H1 (cell line): Measurements from ENCODE around the gene PPA2. TPM values are rescaled to one million over a fixed set of nuclear protein-coding genes. Genes with fewer than 3 reads are reported as not detected.

Experiments
- CTCF ChIA-PET: fragments of 300-600 bp; sonication (Branson Sonifier 250); formaldehyde crosslinking; loops from one replicate; lab custom pipeline; 2021; ENCODE audit not compliant: partially characterized antibody; lab: Charles Lee
- POLR2A ChIA-PET: fragments of 300-600 bp; sonication (Branson Sonifier 250); formaldehyde crosslinking; loops from one replicate; lab custom pipeline; 2021; ENCODE audit warnings: inconsistent platforms; ENCODE audit not compliant: partially characterized antibody; lab: Charles Lee
- DNase-seq, 2 experiments: peaks; one replicate each; pipeline versions ENCODE4 v3.0.0 to v3.0.0-alpha.2; 2010 to 2022; ENCODE audit warnings: low spot score in 2 of 2, low read depth in 1 of 2, mixed read lengths in 1 of 2
- FAIRE-seq: peaks from 2 replicates; lab custom pipeline; 2011; peaks lifted over from hg19 to GRCh38; lab: Jason Lieb, UNC
- H2AFZ ChIP-seq: 2 replicates; pipeline ENCODE4 v1.8.1; 2012; ENCODE audit warnings: low read length, inconsistent platforms
- H2AK5ac ChIP-seq: 2 replicates; pipeline ENCODE4 v1.6.1; 2013; ENCODE audit warnings: low read depth, low read length
- H2BK120ac ChIP-seq: replicated peaks from 2 replicates; pipeline ENCODE3; 2013; ENCODE audit warnings: low read depth, low read length, inconsistent platforms
- H2BK12ac ChIP-seq: 2 replicates; pipeline ENCODE4 v1.6.1; 2013; ENCODE audit warnings: low read depth, low read length
- H2BK15ac ChIP-seq: 2 replicates; pipeline ENCODE4 v1.6.1; 2013; ENCODE audit warnings: low read length
- H2BK20ac ChIP-seq: 2 replicates; pipeline ENCODE4 v1.6.1; 2013; ENCODE audit warnings: low read length
- H2BK5ac ChIP-seq: 2 replicates; pipeline ENCODE4 v1.6.1; 2013; ENCODE audit warnings: low read depth, low read length
- H3K14ac ChIP-seq: 2 replicates; pipeline ENCODE4 v1.6.1; 2013; ENCODE audit warnings: inconsistent platforms; ENCODE audit not compliant: insufficient read length
- H3K18ac ChIP-seq: 2 replicates; pipeline ENCODE4 v1.6.1; 2013; ENCODE audit warnings: low read length; ENCODE audit errors: extremely low read depth
- H3K23ac ChIP-seq: 2 replicates; pipeline ENCODE4 v1.6.1; 2013; ENCODE audit warnings: inconsistent platforms; ENCODE audit not compliant: insufficient read length
- H3K23me2 ChIP-seq: 2 replicates; pipeline ENCODE4 v1.6.1; 2013; ENCODE audit warnings: low read depth, low read length
- H3K27ac ChIP-seq: 2 replicates; pipeline ENCODE4 v1.6.1; 2011; ENCODE audit warnings: low read depth, low read length, inconsistent platforms
- H3K27me3 ChIP-seq, 4 experiments: replicated peaks in 1 of 4; 1 replicate in 1 of 4; 2 replicates in 3 of 4; pipeline versions ENCODE4 v1.6.1 to v1.8.1; 2011 to 2013; ENCODE audit warnings: low read length in 3 of 4, mild to moderate bottlenecking in 3 of 4, inconsistent platforms in 2 of 4, mixed read lengths in 2 of 4, moderate library complexity in 1 of 4; ENCODE audit not compliant: control insufficient read depth in 3 of 4, insufficient read depth in 3 of 4; ENCODE audit errors: extremely low read depth in 1 of 4
- H3K36me3 ChIP-seq, 4 experiments: 2 replicates each; pipeline versions ENCODE4 v1.6.1 to v1.8.1; 2011 to 2013; ENCODE audit warnings: mild to moderate bottlenecking in 4 of 4, low read length in 3 of 4, moderate library complexity in 2 of 4, control low read depth in 1 of 4, inconsistent platforms in 1 of 4; ENCODE audit not compliant: insufficient read depth in 4 of 4, control insufficient read depth in 2 of 4
- H3K4ac ChIP-seq: replicated peaks from 2 replicates; pipeline ENCODE3; 2013; ENCODE audit warnings: low read length, low read depth, mixed read lengths, inconsistent platforms; ENCODE audit not compliant: insufficient read length
- H3K4me1 ChIP-seq, 4 experiments: replicated peaks in 1 of 4; 1 replicate in 1 of 4; 2 replicates in 3 of 4; pipeline versions ENCODE4 v1.6.1 to v1.8.1; 2011 to 2013; ENCODE audit warnings: low read length in 3 of 4, inconsistent platforms in 2 of 4, mixed read lengths in 1 of 4; ENCODE audit not compliant: insufficient read depth in 4 of 4, control insufficient read depth in 3 of 4
- H3K4me2 ChIP-seq, 2 experiments: 2 replicates each; pipeline versions ENCODE4 v1.6.1 to v1.8.1; 2011 to 2013; ENCODE audit warnings: low read depth in 2 of 2, low read length in 2 of 2, control low read depth in 1 of 2, inconsistent platforms in 1 of 2, mild to moderate bottlenecking in 1 of 2; ENCODE audit not compliant: insufficient read depth in 1 of 2
- H3K4me3 ChIP-seq, 4 experiments: fragments of 200-600, 300-600 bp in 1 of 4; sonication (generic), shearing (Covaris generic), sonication (Bioruptor Twin) in 1 of 4; 2 replicates each; pipeline versions ENCODE4 v1.5.1 to v1.8.1; 2011 to 2016; ENCODE audit warnings: low read length in 4 of 4, low read depth in 3 of 4, control low read depth in 2 of 4, inconsistent platforms in 2 of 4, mild to moderate bottlenecking in 2 of 4, mixed read lengths in 1 of 4, moderate library complexity in 1 of 4; ENCODE audit not compliant: insufficient read depth in 2 of 4; ENCODE audit errors: extremely low read depth in 1 of 4
- H3K56ac ChIP-seq: replicated peaks from 2 replicates; pipeline ENCODE3; 2013; ENCODE audit warnings: low read depth, mild to moderate bottlenecking, mixed read lengths, low read length, inconsistent platforms; ENCODE audit not compliant: insufficient read length
- H3K79me1 ChIP-seq: 2 replicates; pipeline ENCODE4 v1.6.1; 2013; ENCODE audit warnings: low read depth, low read length, control low read depth
- H3K79me2 ChIP-seq, 2 experiments: 2 replicates each; pipeline versions ENCODE4 v1.6.1 to v1.8.1; 2012 to 2013; ENCODE audit warnings: low read length in 2 of 2, mild to moderate bottlenecking in 2 of 2, inconsistent platforms in 1 of 2; ENCODE audit not compliant: insufficient read depth in 2 of 2, control insufficient read depth in 1 of 2
- H3K9ac ChIP-seq, 4 experiments: replicated peaks in 1 of 4; 1 replicate in 1 of 4; 2 replicates in 3 of 4; pipeline versions ENCODE4 v1.6.1 to v1.8.1; 2011 to 2013; ENCODE audit warnings: low read depth in 3 of 4, low read length in 3 of 4, control low read depth in 2 of 4, mild to moderate bottlenecking in 2 of 4, moderate library complexity in 2 of 4, inconsistent platforms in 1 of 4; ENCODE audit errors: extremely low read depth in 1 of 4
- H3K9me3 ChIP-seq, 2 experiments: 2 replicates each; pipeline versions ENCODE4 v1.6.1 to v1.8.1; 2012 to 2013; ENCODE audit warnings: mild to moderate bottlenecking in 2 of 2, moderate library complexity in 2 of 2, control low read depth in 1 of 2, inconsistent platforms in 1 of 2, low read depth in 1 of 2, low read length in 1 of 2, mixed read lengths in 1 of 2; ENCODE audit not compliant: insufficient read depth in 2 of 2
- H4K20me1 ChIP-seq, 2 experiments: replicated peaks in 1 of 2; 2 replicates each; pipeline versions ENCODE3 to v1.8.1; 2011 to 2013; ENCODE audit warnings: inconsistent platforms in 2 of 2, low read length in 2 of 2, mild to moderate bottlenecking in 1 of 2; ENCODE audit not compliant: insufficient read depth in 2 of 2, control insufficient read depth in 1 of 2
- H4K5ac ChIP-seq: 2 replicates; pipeline ENCODE4 v1.6.1; 2013; ENCODE audit warnings: low read length, low read depth, mixed read lengths, inconsistent platforms; ENCODE audit not compliant: insufficient read length
- H4K8ac ChIP-seq: 2 replicates; pipeline ENCODE4 v1.8.0; 2013; ENCODE audit warnings: mild to moderate bottlenecking, moderate library complexity, low read length, inconsistent platforms; ENCODE audit not compliant: insufficient read depth; ENCODE audit errors: extremely low read depth
- H4K91ac ChIP-seq: replicated peaks from 2 replicates; pipeline ENCODE3; 2013; ENCODE audit warnings: low read length, mixed read lengths, inconsistent platforms; ENCODE audit not compliant: insufficient read length
- BACH1 ChIP-seq: IDR thresholded peaks from 2 replicates; pipeline ENCODE4 v1.6.1; 2012; ENCODE audit warnings: low read length, improper control_type of control experiment
- EP300 ChIP-seq, 2 experiments: IDR thresholded peaks; 1 replicate in 1 of 2; 2 replicates in 1 of 2; pipeline ENCODE4 v1.6.1; 2011 to 2012; ENCODE audit warnings: low read depth in 2 of 2, low read length in 2 of 2, mild to moderate bottlenecking in 2 of 2, borderline replicate concordance in 1 of 2, inconsistent platforms in 1 of 2, moderate library complexity in 1 of 2
- HDAC6 ChIP-seq: IDR thresholded peaks from one replicate; pipeline ENCODE4 v1.7.1; 2012; ENCODE audit warnings: low read depth, mild to moderate bottlenecking, inconsistent platforms, low read length, moderate library complexity
- SRF ChIP-seq: IDR thresholded peaks from 2 replicates; pipeline ENCODE4 v1.6.1; 2011; ENCODE audit warnings: mild to moderate bottlenecking, low read depth, low read length, moderate library complexity
- YY1 ChIP-seq: IDR thresholded peaks from 2 replicates; pipeline ENCODE4 v1.6.1; 2011; ENCODE audit warnings: low read depth, mild to moderate bottlenecking, low read length
- WGBS, 2 experiments: shearing (Covaris generic) in 1 of 2; methylation state at CpG; one replicate each; pipeline versions ENCODE4 v1.1.6 to v1.1.7; 2013 to 2015; ENCODE audit warnings: low lambda C conversion rate in 2 of 2, mixed read lengths in 2 of 2, inconsistent platforms in 1 of 2, low coverage in 1 of 2, missing lambda C conversion rate in 1 of 2; ENCODE audit not compliant: insufficient replicate concordance in 2 of 2, insufficient coverage in 1 of 2, insufficient read length in 1 of 2; ENCODE audit errors: extremely low coverage in 1 of 2, missing lambda C conversion rate in 1 of 2; 5-methylcytosine and 5-hydroxymethylcytosine counted together
- polyA plus RNA-seq, 7 experiments: library from polyadenylated mRNA; depleted of rRNA in 3 of 7; stranded (reverse) in 5 of 7; unstranded in 2 of 7; fragments of >200 nt in 5 of 7; fragments of 200-250 nt in 2 of 7; gene quantifications; 1 replicate in 5 of 7; 2 replicates in 1 of 7; 4 replicates in 1 of 7; pipeline versions ENCODE4 v1.2.1 to v1.2.3, GENCODE V29; 2011 to 2013; ENCODE audit warnings: missing spikeins in 2 of 7, mixed read lengths in 2 of 7
- total RNA-seq: library from RNA; stranded (reverse); fragmentation: NEBNext Ultra II Directional; extraction: Animal tissue kit (Norgen Biotek cat#: 25700); gene quantifications from 2 replicates; pipeline ENCODE4 v1.2.1, GENCODE V29; 2021
- TF ChIP-seq, protein P1 (sequence below): IDR thresholded peaks from 2 replicates; pipeline ENCODE4 v1.6.1; 2012; ENCODE audit warnings: inconsistent platforms

The PPA2 gene
- total and polyA plus RNA-seq, 2 of the 8 experiments (the other 6 are each of a cell fraction or from before 2014, with no cell fraction given) = 24.9 to 62.7 TPM

DNA sequence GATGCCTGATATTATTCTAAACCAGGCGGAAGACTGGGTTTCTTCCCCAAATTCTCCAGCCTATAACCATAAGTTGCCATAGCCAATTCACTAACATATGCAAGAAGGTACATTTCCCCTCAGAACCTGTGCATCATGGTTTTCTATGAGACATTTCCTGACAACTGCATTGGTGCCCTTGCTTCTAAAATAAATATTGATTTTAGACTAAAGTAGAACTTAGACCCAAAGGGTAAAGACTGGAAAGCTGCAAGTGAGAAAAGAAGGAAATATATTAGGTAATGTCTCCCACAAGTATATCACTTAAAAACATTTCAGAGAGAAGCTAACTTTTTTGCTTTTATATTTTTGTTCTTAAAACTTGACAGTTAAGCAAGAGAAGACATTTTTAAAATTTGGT, 125.1 kb downstream of the PPA2 start:
- H3K23me2 ChIP-seq = peaks cover 2% of the 10 kb centered on the region; the same call in 1 of the 2 replicates

More for the DNA sequence above, 125.1 kb downstream of the PPA2 start:
- Histone ChIP-seq H3K27me3 (no peaks in the 10 kb centered on the region), H3K9ac (no peak overlapping the region), H4K8ac (no peak overlapping the region), H3K79me2 (no peaks in the 10 kb centered on the region), H2BK120ac (no peak overlapping the region), H4K20me1 (no peaks in the 10 kb centered on the region), H2BK5ac (no peak overlapping the region), H3K23ac (no peak overlapping the region), H4K5ac (no peak overlapping the region), H3K79me1 (no peaks in the 10 kb centered on the region), H3K4ac (no peak overlapping the region), H3K56ac (no peak overlapping the region), H2AFZ (no peak overlapping the region), H3K4me3 (no peak overlapping the region), H3K14ac (no peak overlapping the region), H3K4me2 (no peak overlapping the region), H3K18ac (no peak overlapping the region), H3K9me3 (no peaks in the 10 kb centered on the region), H2AK5ac (no peak overlapping the region), H2BK15ac (no peak overlapping the region), H3K36me3 (no peaks in the 10 kb centered on the region), H2BK20ac (no peak overlapping the region), H2BK12ac (no peak overlapping the region), H3K27ac (no peak overlapping the region), H4K91ac (no peak overlapping the region), H3K4me1 (no peaks in the 10 kb centered on the region)
- DNase-seq (no peak), FAIRE-seq (no peak)
- ChIA-PET CTCF (interaction anchor here (0.8 kb wide), 1 partner anchor 219 kb away, joined by 3 read pairs; no protein-coding TSS in a partner anchor), POLR2A (no interaction called here)
- whole genome bisulfite sequencing, 2 experiments = 89% methylated on average over 1 of the region's 1 CpG; no CpG with 5 or more reads in 1 of the 2 experiments
- TF ChIP-seq SRF (no peak), HDAC6 (no peak), BACH1 (no peak), YY1 (no peak), EP300 (IDR thresholded peaks at IDR 0.05; ENCODE audit: borderline replicate concordance in 1 of 2, low read depth in 2 of 2, low read length in 2 of 2) (no peak)
- TF ChIP-seq, protein P1, sequence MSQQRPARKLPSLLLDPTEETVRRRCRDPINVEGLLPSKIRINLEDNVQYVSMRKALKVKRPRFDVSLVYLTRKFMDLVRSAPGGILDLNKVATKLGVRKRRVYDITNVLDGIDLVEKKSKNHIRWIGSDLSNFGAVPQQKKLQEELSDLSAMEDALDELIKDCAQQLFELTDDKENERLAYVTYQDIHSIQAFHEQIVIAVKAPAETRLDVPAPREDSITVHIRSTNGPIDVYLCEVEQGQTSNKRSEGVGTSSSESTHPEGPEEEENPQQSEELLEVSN = no peak
